HG03060 (cell line): ENCODE data around the gene AP2A2.
"Not testable (repeated sequence)": the region's sequence is repeated elsewhere in the genome, so short reads cannot be mapped to it uniquely, and the experiment has no call there.

Experiments used
- ATAC-seq: cut with Tn5 transposase; IDR thresholded peaks from one replicate; pipeline ENCODE4 v1.9.1; 2021; ENCODE audit warnings: low read depth, moderate number of reproducible peaks; ENCODE audit not compliant: unreplicated experiment

The AP2A2 gene

DNA sequence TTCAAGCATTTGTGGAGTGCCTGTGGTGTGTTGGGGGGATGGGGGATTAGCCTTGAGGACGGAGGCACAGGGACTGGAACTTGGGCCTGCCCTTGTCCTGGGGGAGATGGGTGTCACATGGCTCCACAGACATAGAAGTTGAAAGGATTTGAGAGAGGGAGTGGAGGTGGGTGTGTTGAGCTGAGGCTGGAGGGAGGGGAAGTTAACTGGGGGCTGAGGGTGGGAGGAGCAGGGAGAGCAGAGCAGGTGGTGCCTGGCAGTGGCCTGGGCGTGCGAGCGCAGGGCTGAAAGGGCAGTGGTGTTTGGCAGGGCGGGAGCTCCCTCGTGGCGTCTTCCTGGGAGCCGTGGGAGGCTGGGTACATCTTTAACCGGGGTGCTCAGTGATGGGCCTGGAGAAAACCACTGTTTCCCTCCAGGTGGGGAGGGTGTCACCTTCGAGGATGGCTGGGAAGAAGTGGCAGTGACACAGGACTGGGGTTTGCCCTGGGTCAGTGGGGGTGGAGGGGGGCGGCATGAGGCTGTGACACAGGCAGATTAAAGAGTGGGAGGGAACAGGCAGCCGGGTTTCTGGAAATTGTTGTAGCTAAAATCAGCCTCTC, 45.5 kb downstream of the AP2A2 start:
- no peak for ATAC-seq

DNA sequence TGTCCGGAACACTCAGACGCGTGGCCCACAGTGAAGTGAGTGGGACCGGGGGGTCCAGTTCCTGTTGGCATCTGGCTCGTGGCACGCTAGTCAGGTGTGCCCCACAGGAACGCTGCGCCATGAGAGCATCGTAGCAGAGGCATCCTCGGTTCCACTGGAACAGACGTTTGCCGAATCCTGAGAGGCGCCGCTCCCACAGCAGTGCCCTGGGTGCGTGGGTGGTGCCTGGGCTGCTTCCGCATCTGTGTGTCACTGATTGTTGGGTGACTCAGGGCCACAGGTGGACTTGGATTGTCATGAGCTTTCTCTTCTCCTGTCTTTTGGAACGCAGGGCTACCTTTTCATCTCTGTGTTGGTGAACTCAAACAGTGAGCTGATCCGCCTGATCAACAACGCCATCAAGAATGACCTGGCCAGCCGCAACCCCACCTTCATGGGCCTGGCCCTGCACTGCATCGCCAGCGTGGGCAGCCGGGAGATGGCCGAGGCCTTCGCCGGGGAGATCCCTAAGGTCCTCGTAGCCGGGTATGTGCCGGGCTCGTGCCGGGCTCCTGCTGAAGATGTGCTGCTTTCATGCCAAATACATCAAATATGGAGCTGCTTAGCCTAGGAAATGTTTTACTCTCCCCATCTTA, 46.2 kb downstream of the AP2A2 start:
- ATAC-seq, result no peak

DNA sequence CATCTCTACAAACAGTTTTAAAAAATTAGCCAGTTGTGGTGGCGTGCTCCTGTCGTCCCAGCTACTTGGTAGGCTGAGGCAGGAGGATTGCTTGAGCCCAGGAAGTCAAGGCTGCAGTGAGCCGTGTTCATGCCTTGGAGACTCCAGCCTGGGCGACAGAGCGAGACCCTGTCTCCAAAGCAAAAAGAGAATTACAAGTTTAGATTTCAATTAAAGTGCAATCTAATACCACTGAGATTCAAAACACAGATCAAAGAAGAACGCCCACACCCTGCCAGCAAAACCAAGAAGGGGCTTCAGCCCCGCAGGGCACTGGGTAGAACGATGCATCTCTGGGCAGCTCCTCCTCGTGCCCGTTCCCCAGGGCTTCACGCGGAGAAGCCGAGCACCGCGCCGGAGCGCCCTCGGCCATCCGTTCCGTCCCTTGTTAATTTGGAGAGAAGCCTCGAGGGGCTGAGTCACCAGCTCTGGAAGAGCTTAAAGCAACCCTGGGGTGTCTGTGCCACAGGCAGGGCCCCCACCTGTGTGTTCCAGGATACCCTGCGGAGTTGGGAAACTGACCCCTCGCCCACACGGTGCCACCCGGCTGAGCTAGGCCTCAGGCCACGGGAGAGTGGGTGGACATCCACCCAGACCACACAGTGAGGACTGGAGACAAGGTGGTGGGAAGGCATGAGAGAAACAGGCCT, 47.0 kb downstream of the AP2A2 start:
- no peak for ATAC-seq

DNA sequence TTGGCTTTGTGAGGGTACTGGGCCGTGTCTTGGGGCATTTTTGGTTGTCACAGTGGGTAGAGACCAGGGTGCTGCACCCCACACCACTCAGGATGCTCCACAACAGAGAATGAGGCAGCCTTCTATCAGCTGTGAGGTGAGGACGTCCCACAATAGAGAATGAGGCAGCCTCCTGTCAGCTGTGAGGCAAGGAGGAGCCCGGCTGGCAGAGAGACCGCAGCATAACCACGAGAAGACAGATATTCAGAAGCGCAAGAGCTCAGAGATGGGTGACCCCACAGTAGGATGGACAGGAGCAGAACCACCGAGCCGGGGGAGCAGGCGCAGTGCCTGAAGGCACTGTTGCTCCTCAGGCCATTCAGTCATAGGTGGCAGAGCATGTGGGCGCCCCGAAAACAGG, 47.6 kb downstream of the AP2A2 start:
- no peak for ATAC-seq

DNA sequence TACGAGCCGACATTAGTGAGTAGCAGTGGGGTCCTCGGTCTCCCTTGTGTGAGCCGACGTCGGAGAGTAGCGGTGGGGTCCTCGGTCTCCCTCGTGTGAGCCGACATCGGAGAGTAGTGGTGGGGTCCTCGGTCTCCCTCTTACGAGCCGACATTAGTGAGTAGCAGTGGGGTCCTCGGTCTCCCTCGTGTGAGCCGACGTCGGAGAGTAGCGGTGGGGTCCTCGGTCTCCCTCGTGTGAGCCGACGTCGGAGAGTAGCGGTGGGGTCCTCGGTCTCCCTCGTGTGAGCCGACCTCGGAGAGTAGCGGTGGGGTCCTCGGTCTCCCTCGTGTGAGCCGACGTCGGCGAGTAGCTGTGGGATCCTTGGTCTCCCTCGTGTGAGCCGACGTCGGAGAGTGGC, 49.7 kb downstream of the AP2A2 start:
- not testable (repeated sequence) for ATAC-seq

DNA sequence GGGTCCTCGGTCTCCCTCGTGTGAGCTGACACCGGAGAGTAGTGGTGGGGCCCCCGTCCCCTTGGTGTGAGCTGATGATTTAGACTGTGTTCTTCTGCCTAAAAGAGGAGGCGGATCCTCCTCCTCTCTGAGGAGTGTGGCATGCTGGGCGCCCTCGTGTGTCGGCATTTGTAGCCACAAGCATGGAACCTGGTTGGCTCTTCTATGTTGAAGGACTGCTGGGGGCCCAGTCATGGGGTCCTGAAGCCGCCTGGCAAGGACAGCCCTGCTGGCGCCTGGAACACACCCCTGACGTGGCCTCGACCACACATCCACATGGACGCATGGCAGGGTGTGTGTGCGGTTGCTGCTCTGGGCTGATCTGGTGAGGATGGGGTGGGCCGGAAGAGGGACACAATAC, 50.2 kb downstream of the AP2A2 start:
- no peak for ATAC-seq

DNA sequence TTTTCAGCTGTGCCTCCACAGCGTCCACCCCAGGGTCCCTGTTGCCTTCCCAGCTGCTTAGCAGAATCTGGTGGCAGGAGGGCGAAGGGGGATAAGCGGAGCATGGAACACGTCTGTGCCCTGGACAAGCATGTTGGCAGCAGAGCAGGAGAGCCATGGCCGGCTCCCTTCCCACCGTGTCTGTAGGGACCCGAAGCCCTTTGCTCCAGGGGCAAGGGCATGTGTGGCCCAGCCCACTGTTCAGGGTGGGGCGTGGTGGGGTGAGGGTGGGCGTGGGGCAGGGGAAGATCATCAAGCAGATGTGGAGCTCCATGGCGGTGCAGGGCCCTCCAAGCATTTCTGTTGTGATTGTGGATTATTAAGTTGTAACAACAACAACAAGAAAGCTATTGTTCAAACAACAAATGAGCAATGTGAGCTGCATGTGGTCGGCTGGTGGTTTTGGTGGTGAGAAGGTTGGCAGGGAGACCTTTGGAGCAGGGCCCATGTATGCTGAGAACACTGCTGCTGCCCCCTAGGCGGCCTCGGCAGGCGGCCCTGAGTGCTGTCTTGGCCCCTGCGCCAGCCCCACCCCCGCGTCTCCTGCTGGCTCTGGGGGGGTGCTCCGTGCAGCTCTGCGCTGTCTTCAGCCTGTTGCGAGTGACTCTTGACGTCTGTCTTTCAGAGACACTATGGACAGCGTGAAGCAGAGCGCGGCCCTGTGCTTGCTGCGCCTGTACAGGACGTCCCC, 50.9 kb downstream of the AP2A2 start:
- ATAC-seq, result no peak

DNA sequence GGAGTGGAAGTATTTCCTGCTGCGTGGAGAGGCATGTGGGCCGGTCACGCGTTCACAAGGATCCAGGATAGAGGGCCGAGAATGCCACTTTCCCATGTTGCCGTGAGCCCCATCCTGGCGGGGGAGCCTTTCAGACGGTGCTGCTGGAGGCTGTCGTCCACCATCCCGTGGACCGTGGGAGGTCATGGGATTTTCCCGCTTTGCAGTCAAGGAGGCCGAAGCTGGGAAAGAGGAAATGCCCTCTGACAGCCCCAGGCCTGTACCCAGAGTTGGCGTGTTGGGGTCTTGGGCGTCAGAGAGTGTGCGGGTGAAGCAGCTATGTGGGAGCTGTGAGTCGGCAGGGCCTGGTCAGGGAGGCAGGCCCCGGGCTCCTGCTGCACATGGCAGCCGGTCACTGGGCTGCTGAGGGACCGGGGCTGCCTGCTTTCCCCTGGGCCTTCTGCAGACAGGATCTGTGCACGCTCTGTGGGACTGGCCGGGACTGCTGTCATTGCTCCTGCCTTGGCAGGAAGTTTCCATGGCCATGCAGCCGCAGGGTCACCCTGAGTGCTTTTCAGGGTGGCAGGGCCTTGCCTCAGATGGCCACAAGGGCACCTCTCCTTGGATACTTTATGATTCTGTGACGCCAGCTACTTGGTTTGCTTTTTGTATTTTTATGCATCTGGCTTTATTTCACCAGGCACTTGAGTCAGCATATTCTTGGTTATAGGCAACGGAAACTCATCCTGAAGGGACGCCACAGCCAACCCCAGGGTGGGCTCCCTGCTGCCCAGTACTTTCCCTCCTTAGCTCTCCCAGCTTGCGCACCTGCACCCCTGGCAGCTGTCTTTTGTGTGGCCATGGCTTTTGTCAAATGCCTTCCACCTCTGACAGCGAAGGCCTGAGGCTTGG, 52.4 kb downstream of the AP2A2 start:
- no peak for ATAC-seq

DNA sequence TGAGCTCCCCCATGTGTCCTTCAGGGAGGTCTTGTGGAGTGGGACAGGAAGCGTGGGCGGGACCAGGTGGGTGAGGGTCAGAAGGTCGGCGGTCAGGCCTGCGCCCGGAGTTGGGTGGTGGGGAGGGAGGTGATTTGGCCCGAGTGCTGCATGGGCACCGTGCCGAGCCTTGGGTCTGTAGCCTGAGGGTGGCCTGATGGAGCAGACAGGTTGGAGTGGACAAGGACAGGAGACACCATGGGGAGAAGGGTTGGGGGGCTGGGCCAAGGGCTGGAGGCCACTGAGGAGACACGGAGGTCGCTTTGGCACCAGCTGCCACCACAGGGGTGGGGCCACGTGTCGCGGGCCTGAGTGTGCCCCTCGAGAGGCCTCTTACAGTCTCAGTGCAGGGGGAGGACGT, 53.1 kb downstream of the AP2A2 start:
- ATAC-seq, result no peak

DNA sequence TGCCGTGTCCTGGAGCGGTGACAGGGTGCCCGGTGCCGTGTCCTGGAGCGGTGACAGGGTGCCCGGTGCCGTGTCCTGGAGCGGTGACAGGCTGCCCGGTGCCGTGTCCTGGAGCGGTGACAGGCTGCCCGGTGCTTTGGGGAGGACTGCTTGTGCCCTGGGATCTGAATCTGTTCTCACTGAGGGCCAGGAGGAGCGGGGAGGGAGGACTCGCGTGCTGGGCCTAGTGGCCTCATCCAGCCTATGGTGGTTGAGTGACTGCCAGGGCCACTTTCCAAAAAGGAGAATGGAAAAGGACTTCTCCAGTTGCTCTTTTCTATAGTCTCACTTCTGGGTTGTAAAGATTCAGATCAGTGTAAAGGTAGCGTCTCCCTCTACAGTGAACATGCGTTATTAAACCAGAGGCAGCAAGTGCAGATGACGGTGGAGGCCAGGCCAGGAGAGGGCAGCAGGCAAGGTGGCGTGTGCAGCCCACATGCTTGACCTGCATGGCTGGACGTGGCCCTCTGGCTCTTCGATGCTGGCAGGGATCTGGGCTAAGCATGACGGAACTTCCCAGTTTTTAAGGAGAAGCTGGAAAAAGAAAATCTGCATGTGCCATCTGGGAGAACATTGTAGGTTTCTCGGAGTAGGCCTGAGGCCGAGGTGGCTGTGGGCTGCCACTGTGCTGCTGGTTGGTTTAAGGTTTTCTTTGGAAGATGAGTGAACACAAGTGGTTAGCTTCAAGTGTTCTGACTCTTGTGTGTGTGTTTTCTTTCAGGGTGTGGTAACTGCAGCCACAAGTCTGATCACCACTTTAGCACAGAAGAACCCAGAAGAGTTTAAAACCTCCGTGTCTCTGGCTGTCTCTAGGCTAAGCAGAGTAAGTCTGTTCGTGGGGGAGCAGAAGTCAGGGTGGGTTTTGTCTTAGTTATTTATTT, 55.0 kb downstream of the AP2A2 start:
- no peak for ATAC-seq

DNA sequence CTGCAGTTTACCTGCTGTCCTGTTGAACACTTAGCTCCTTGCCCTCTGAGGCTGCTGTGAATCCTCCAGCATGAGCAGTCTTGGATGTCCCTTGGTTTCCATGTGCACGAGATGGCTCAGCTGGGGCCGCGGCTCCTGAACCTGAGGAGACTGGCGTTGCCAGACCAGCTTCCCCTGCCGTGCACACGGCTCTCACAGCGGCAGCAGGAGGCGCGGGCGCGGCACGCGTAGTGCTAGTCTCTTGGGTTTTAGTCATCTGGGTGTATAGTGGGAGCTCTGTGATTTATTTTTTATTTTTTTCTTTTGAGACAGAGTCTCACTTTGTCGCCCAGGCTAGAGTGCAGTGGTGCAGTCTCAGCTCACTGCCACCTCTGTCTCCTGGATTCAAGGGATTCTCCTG, 56.1 kb downstream of the AP2A2 start:
- ATAC-seq, result no peak

DNA sequence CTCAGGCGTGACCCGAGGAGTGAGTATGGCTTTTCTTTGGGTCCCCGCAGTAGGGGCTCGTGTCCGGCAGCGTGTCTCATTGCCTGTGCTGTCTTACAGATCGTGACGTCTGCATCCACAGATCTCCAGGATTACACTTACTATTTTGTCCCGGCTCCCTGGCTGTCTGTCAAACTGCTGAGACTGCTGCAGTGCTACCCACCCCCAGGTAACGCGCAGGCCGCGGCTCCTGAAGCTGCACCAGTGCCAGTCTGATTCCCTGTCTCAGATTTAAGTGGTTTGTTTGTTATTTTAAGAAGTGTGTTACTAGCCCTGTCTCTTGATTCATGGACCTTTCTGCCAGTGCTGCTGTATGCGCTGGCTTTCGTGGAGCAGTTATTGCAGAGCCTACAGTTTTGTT, 58.9 kb downstream of the AP2A2 start:
- no peak for ATAC-seq

DNA sequence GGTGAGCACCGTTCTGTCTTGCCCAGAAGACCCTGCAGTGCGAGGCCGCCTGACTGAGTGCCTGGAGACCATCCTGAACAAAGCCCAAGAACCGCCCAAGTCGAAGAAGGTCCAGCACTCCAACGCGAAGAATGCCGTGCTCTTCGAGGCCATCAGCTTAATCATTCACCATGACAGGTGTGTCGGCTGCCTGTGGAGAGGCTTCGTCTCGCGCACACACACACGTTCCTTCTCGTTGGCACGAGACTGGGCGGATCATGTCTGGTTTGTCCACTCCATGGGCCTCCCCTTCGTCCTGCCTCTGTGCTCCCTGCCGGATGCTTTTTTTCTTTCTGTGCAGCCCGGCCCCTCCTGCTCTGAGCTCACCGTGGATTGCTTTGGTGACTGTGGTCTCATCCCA, 59.7 kb downstream of the AP2A2 start:
- no peak for ATAC-seq

DNA sequence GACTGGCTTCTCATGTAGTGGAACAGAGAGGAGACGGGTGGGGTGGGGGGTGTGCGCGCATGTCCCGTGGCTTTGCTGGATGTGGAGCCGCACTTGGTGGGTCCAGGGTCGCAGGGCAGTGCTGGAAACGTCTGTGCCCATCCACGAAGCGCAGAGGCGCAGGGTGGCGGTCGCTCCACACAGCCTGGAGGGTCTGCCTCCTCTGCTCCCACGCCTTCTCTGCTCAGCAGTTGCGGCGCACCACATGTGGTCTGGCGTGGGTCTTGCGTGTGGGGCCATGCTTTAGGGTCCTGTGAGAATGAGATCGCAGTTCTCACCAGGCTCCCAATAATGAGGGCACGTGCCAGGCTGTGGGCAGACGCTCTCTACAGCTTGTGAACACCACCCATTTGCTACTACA, 60.2 kb downstream of the AP2A2 start:
- ATAC-seq, result no peak

DNA sequence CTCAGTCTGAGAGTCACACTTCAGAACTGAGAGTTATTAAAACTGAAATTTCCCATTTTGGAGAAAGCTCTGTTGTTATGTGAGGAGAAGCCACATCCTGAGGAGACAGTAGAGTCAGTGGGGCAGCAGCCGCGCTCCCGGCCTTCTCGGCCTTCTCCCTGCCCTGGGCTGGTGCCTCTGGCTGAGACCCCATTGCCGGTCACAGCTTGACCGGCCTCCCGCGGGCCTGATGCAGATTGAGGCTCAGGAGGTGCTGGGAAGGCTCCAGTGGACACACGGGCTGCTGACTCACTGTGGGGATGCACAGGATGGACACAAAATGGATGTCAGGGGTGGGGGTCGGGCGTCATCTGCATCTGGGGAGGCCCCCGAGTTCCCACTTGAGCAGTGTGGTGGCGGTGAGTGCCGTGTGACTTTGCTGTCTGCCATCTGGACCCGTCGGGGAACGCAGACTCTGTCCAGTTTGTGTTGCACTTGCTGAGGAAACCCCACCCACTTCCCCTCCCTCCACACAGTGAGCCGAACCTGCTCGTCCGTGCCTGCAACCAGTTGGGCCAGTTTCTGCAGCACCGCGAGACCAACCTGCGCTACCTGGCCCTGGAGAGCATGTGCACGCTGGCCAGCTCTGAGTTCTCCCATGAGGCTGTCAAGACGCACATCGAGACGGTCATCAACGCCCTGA, 60.7 kb downstream of the AP2A2 start:
- ATAC-seq, result no peak

DNA sequence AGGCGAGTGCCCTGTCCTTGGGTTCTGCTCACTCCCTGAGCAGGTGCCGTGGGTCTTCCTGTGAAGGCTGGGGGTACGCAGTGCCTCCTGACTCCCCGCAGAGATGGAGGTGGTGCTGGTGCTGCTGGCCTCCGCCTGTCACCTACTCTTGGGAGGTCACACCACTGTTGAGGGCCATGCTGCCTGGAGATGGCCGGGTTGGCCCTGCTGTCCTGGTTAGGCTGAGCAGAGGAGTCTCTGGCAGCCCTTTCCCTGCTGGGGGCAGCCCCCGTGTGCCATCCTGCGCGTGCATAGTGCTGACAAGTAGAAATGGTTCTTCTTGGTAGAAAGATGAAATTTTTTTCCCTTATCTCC, 61.3 kb downstream of the AP2A2 start:
- no peak for ATAC-seq

DNA sequence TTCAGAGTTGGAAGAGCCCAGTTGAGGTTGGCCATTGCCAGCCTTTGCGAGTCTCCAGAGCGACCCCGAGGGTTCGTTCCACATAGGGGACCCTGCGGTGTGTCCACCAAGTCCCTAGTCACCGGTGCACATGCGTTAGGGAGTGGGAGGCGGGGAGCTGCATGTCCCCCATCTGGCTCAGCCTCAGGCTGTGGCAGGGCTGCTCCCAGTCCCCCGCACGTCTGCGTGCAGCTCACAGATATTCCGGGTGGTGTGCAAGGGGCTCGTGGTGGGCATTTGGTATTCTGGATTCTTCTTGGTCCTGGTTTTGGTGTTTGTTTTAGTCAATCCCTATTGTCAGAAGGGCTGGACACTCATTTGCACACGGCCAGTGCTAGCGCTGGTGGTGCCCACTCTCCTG, 62.0 kb downstream of the AP2A2 start:
- no peak for ATAC-seq

DNA sequence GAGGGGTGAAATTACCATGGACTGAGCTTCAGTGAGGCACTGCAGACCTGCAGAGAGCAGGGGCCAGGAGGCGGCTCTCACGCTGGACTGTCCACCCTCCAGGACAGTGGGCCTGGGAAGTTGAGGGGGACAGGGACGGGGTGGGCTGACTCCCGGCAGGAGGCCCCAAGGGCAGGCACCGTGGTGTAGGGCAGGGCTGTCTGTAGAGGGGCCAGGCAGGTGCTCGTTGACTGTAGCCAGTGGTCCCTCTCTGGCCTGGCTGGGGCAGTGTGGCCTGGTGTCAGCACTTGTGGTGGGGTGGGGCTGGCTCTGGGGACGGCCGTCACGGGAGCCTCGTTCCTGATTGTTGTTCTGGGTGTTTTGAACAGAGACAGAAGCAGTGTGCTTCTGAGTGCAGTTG, 64.4 kb downstream of the AP2A2 start:
- no peak for ATAC-seq

DNA sequence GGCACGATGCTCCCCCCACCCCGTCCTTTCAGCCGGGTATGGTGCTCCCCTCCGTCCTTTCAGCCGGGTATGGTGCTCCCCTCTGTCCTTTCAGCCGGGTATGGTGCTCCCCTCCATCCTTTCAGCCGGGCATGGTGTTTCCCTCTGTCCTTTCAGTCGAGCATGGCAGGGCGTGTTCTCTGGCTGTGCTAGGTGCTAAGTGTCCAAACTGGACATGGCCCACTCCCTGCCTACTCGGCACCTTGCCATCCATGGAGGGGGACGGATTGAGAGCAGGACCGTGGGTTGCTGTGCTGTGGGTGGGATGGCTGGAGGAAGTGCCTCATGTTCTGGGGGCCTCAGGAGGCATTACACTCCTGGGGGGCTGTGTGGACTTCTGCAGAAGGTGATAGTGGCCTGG, 65.4 kb downstream of the AP2A2 start:
- ATAC-seq, result no peak
